HEK293 (cell line): ENCODE measurements around the gene MUS81.

ENCODE experiments used
- CTCF ChIA-PET: fragments of 350-600 bp; formaldehyde crosslinking; extraction: SDS; loops from one replicate; lab custom pipeline; 2021; ENCODE audit warnings: antibody characterized with exemption; lab: Yijun Ruan, JAX
- POLR2A ChIA-PET: fragments of 300-600 bp; formaldehyde crosslinking; extraction: SDS; loops from one replicate; lab custom pipeline; 2020; ENCODE audit warnings: antibody characterized with exemption, inconsistent platforms; lab: Yijun Ruan, JAX
- H3K27ac ChIP-seq: fragments of 200-500 bp; sonication (Bioruptor generic); 2 replicates; pipeline ENCODE4 v1.5.1; 2014; ENCODE audit warnings: low read depth, low read length, control low read depth, inconsistent platforms; ENCODE audit errors: extremely low read depth
- H3K36me3 ChIP-seq, 2 experiments: fragments of 200-500 bp in 1 of 2; sonication (Bioruptor generic) in 1 of 2; 1 replicate in 1 of 2; 2 replicates in 1 of 2; pipeline ENCODE4 v1.5.1; 2014 to 2017; ENCODE audit warnings: inconsistent platforms in 2 of 2, low read length in 2 of 2; ENCODE audit not compliant: control insufficient read depth in 2 of 2, insufficient read depth in 1 of 2
- H3K4me1 ChIP-seq: fragments of 200-500 bp; sonication (Bioruptor generic); 2 replicates; pipeline ENCODE4 v1.5.1; 2014; ENCODE audit warnings: mild to moderate bottlenecking, low read length, inconsistent platforms; ENCODE audit not compliant: control insufficient read depth, insufficient read depth
- H3K4me3 ChIP-seq: 2 replicates; pipeline ENCODE4 v1.5.1; 2011; ENCODE audit warnings: low read depth, mild to moderate bottlenecking, control low read depth, low read length, moderate library complexity
- H3K9me3 ChIP-seq: fragments of 200-500 bp; sonication (Bioruptor generic); 2 replicates; pipeline ENCODE4 v1.5.1; 2014; ENCODE audit warnings: low read depth, low read length, inconsistent platforms; ENCODE audit not compliant: control insufficient read depth, insufficient read depth
- ATF2 ChIP-seq: fragments of 450-650 bp; formaldehyde crosslinking; IDR thresholded peaks from 2 replicates; pipeline ENCODE4 v1.5.1; 2016; ENCODE audit warnings: missing biosample characterization, missing genetic modification characterization, low read depth
- IKZF3 ChIP-seq: fragments of 450-650 bp; IDR thresholded peaks from 2 replicates; pipeline ENCODE4 v1.5.0; 2018; ENCODE audit warnings: missing biosample characterization, mild to moderate bottlenecking, missing genetic modification characterization, moderate library complexity
- MEIS1 ChIP-seq: sonication (generic); formaldehyde crosslinking; IDR thresholded peaks from 2 replicates; pipeline ENCODE4 v1.8.1; 2022; ENCODE audit warnings: missing genetic modification reagents, mild to moderate bottlenecking, borderline replicate concordance
- PRDM4 ChIP-seq: fragments of 450-650 bp; formaldehyde crosslinking; IDR thresholded peaks from 2 replicates; pipeline ENCODE4 v1.5.1; 2017; ENCODE audit warnings: missing biosample characterization, missing genetic modification characterization
- REPIN1 ChIP-seq: fragments of 450-650 bp; formaldehyde crosslinking; IDR thresholded peaks from 2 replicates; pipeline ENCODE4 v1.5.1; 2017; ENCODE audit warnings: missing biosample characterization, missing genetic modification characterization, low read depth
- SALL2 ChIP-seq: fragments of 450-650 bp; formaldehyde crosslinking; IDR thresholded peaks from 2 replicates; pipeline ENCODE4 v1.5.0; 2017; ENCODE audit warnings: missing biosample characterization, mild to moderate bottlenecking, missing genetic modification characterization, borderline replicate concordance
- SP3 ChIP-seq: fragments of 450-650 bp; formaldehyde crosslinking; IDR thresholded peaks from 2 replicates; pipeline ENCODE4 v1.5.1; 2016; ENCODE audit warnings: missing biosample characterization, missing genetic modification characterization
- ZBTB48 ChIP-seq: fragments of 450-650 bp; formaldehyde crosslinking; IDR thresholded peaks from 2 replicates; pipeline ENCODE4 v1.5.1; 2016; ENCODE audit warnings: missing biosample characterization, missing genetic modification characterization
- ZNF211 ChIP-seq: fragments of 450-650 bp; formaldehyde crosslinking; IDR thresholded peaks from 2 replicates; pipeline ENCODE4 v1.5.1; 2016; ENCODE audit warnings: low read depth, missing biosample characterization, missing genetic modification characterization
- ZNF292 ChIP-seq: fragments of 450-650 bp; formaldehyde crosslinking; IDR thresholded peaks from 2 replicates; pipeline ENCODE4 v1.5.1; 2016; ENCODE audit warnings: low read depth, missing biosample characterization, missing genetic modification characterization, borderline replicate concordance
- ZNF311 ChIP-seq: fragments of 450-650 bp; formaldehyde crosslinking; IDR thresholded peaks from 2 replicates; pipeline ENCODE4 v1.5.1; 2017; ENCODE audit warnings: missing biosample characterization, missing genetic modification characterization, borderline replicate concordance
- ZNF324 ChIP-seq: fragments of 450-650 bp; formaldehyde crosslinking; IDR thresholded peaks from 2 replicates; pipeline ENCODE4 v1.5.1; 2016; ENCODE audit warnings: missing biosample characterization, missing genetic modification characterization
- ZNF341 ChIP-seq: fragments of 450-650 bp; formaldehyde crosslinking; IDR thresholded peaks from 2 replicates; pipeline ENCODE4; 2016; ENCODE audit warnings: low read depth, missing biosample characterization, missing genetic modification characterization
- ZNF391 ChIP-seq: fragments of 450-650 bp; formaldehyde crosslinking; IDR thresholded peaks from 2 replicates; pipeline ENCODE4 v1.5.1; 2016; ENCODE audit warnings: low read depth, missing biosample characterization, missing genetic modification characterization, borderline replicate concordance
- ZNF398 ChIP-seq: fragments of 450-650 bp; formaldehyde crosslinking; IDR thresholded peaks from 2 replicates; pipeline ENCODE4 v1.5.1; 2017; ENCODE audit warnings: missing biosample characterization, missing genetic modification characterization
- ZNF623 ChIP-seq: fragments of 450-650 bp; formaldehyde crosslinking; IDR thresholded peaks from 2 replicates; pipeline ENCODE4 v1.5.1; 2016; ENCODE audit warnings: missing biosample characterization, missing genetic modification characterization
- ZNF791 ChIP-seq: fragments of 450-650 bp; formaldehyde crosslinking; IDR thresholded peaks from 2 replicates; pipeline ENCODE4 v1.5.1; 2016; ENCODE audit warnings: missing biosample characterization, missing genetic modification characterization

The MUS81 gene

GRCh38 chr11:65814131-65814985, 45.9 kb upstream of the MUS81 start:
- no peaks in the 10 kb centered on the region for H3K36me3 ChIP-seq
- H3K4me1 ChIP-seq: no peaks in the 10 kb centered on the region; the same call in 1 of the 2 replicates
- TF ChIP-seq ATF2 (tag by site-specific recombination) (peak; percentile 79), MEIS1 (CRISPR knock-in tag) (no peak)
- ChIA-PET CTCF (interaction anchor here (0.6 to 5.4 kb wide), 6 partner anchors 30 to 103 kb away, joined by 3 to 45 read pairs (median 6); partner anchors contain the start of genes AP5B1 and KAT5), POLR2A (interaction anchor here (1.4 kb wide), 1 partner anchor 95 kb away, joined by 4 read pairs; no protein-coding TSS in a partner anchor)
- H3K27ac ChIP-seq: no peak overlapping the region
- H3K4me3 ChIP-seq: no peak overlapping the region
- no peaks in the 10 kb centered on the region for H3K9me3 ChIP-seq

- CTCF ChIA-PET: interaction anchor here (0.6 to 5.4 kb wide), 4 partner anchors 11 to 158 kb away, joined by 3 to 45 read pairs (median 22); partner anchors contain the start of genes AP5B1 and KAT5
- POLR2A ChIA-PET: no interaction called here
- TF ChIP-seq ZBTB48 (tag by site-specific recombination) (no peak), IKZF3 (tag by site-specific recombination) (no peak), ZNF292 (no peak), ZNF211 (tag by site-specific recombination) (no peak), ZNF311 (tag by site-specific recombination) (no peak), SP3 (tag by site-specific recombination) (no peak), ZNF791 (no peak)
Observed at GRCh38 chr11:65814986-65815565, 45.2 kb upstream of the MUS81 start.

GRCh38 chr11:65816696-65817095, 43.5 kb upstream of the MUS81 start:
- CTCF ChIA-PET: interaction anchor here (0.6 to 5.4 kb wide), 22 partner anchors 8 to 191 kb away, joined by 3 to 45 read pairs (median 5); partner anchors contain the start of genes AP5B1, KAT5, MUS81 and RNASEH2C
- POLR2A ChIA-PET: interaction anchor here (1.2 to 1.8 kb wide), 4 partner anchors 43 to 104 kb away, joined by 3 to 10 read pairs (median 5); partner anchors contain the start of genes KAT5 and RNASEH2C
- Histone ChIP-seq H3K9me3 (no peaks in the 10 kb centered on the region), H3K27ac (no peak overlapping the region), H3K36me3 (no peaks in the 10 kb centered on the region)
- no peak for TF ChIP-seq ZNF391 (tag by site-specific recombination)
- TF ChIP-seq SALL2 (tag by site-specific recombination): no peak
- TF ChIP-seq ZNF623 (tag by site-specific recombination): no peak
- no peak for TF ChIP-seq ZNF324 (tag by site-specific recombination)
- TF ChIP-seq PRDM4: no peak
- no peak for TF ChIP-seq ZNF341 (tag by site-specific recombination)
- no peak for TF ChIP-seq ZNF398 (tag by site-specific recombination)
- TF ChIP-seq REPIN1: no peak
- TF ChIP-seq, all 188 proteins: peak for 0
- Histone ChIP-seq H3K4me3 (no peak overlapping the region), H3K4me1 (no peaks in the 10 kb centered on the region; the same call in 1 of the 2 replicates)

More at GRCh38 chr11:65814986-65815565, 45.2 kb upstream of the MUS81 start:
- H3K4me1 ChIP-seq: no peaks in the 10 kb centered on the region; the same call in 1 of the 2 replicates
- no peak overlapping the region for H3K27ac ChIP-seq
- H3K9me3 ChIP-seq: no peaks in the 10 kb centered on the region
- H3K4me3 ChIP-seq: no peak overlapping the region
- H3K36me3 ChIP-seq: no peaks in the 10 kb centered on the region
